WTC11 (cell line): ENCODE data around the gene MICAL3. TPM values are rescaled to one million over a fixed set of nuclear protein-coding genes. Genes with fewer than 3 reads are reported as not detected.
A peak's percentile ranks its signal among the peaks of the same experiment; 100 is the strongest.

ENCODE experiments used
- ATAC-seq: fragments of 200-7000 bp; cut with Tn5 transposase; 2 replicates; pipeline ENCODE4 v1.10.0; 2021; ENCODE audit warnings: mild to moderate bottlenecking, moderate library complexity
- CTCF ChIA-PET: fragments of 300-600 bp; sonication (Branson Sonifier 250); formaldehyde crosslinking; loops from one replicate; lab custom pipeline; 2021; ENCODE audit warnings: antibody characterized with exemption; lab: Charles Lee
- POLR2A ChIA-PET: fragments of 350-600 bp; sonication (Branson Sonifier 250); formaldehyde crosslinking; loops from one replicate; lab custom pipeline; 2021; ENCODE audit warnings: antibody characterized with exemption; lab: Charles Lee
- DNase-seq: peaks from one replicate; pipeline ENCODE4 v3.0.0; 2021; ENCODE audit warnings: low spot score
- H3K27ac Mint-ChIP-seq: 2 replicates; pipeline ENCODE4 v1.8.0; 2021; ENCODE audit warnings: mixed read lengths
- H3K27me3 Mint-ChIP-seq: 2 replicates; pipeline ENCODE4 v1.8.0; 2021; ENCODE audit warnings: low read depth, mild to moderate bottlenecking, moderate library complexity, mixed read lengths
- H3K36me3 Mint-ChIP-seq: 2 replicates; pipeline ENCODE4 v1.8.0; 2021; ENCODE audit warnings: mixed read lengths
- H3K4me1 Mint-ChIP-seq: 2 replicates; pipeline ENCODE4 v1.8.0; 2022; ENCODE audit warnings: mixed read lengths
- H3K4me3 Mint-ChIP-seq: 2 replicates; pipeline ENCODE4 v1.8.0; 2021; ENCODE audit warnings: mild to moderate bottlenecking, moderate library complexity, mixed read lengths
- H3K9me3 Mint-ChIP-seq: 2 replicates; pipeline ENCODE4 v1.8.0; 2021; ENCODE audit warnings: mixed read lengths
- AR ChIP-seq: fragments of 250-450 bp; sonication (Bioruptor Pico); IDR thresholded peaks from 2 replicates; pipeline ENCODE4 v1.9.0; 2021; ENCODE audit warnings: mild to moderate bottlenecking
- ATF1 ChIP-seq: sonication (generic); formaldehyde crosslinking; IDR thresholded peaks from 2 replicates; pipeline ENCODE4 v1.8.1; 2023; ENCODE audit warnings: mild to moderate bottlenecking, moderate library complexity, missing genetic modification reagents
- ATF2 ChIP-seq: sonication (generic); formaldehyde crosslinking; IDR thresholded peaks from 2 replicates; pipeline ENCODE4 v1.8.1; 2022; ENCODE audit warnings: low read depth, missing genetic modification reagents, borderline replicate concordance
- CDX4 ChIP-seq: fragments of 250-450 bp; sonication (Bioruptor Pico); IDR thresholded peaks from 2 replicates; pipeline ENCODE4 v1.9.0; 2021; ENCODE audit warnings: moderate library complexity, mild to moderate bottlenecking, inconsistent platforms, borderline replicate concordance
- E2F1 ChIP-seq: sonication (generic); formaldehyde crosslinking; IDR thresholded peaks from 2 replicates; pipeline ENCODE4 v1.8.0; 2022; ENCODE audit warnings: mild to moderate bottlenecking, missing genetic modification reagents
- E2F4 ChIP-seq: sonication (generic); formaldehyde crosslinking; IDR thresholded peaks from 2 replicates; pipeline ENCODE4 v1.8.1; 2022; ENCODE audit warnings: low read depth, mild to moderate bottlenecking, moderate library complexity, missing genetic modification reagents, borderline replicate concordance
- EMX1 ChIP-seq: fragments of 250-450 bp; sonication (Bioruptor Pico); IDR thresholded peaks from 2 replicates; pipeline ENCODE4 v1.8.0; 2021; ENCODE audit warnings: mild to moderate bottlenecking
- FOXP1 ChIP-seq: sonication (generic); formaldehyde crosslinking; IDR thresholded peaks from 2 replicates; pipeline ENCODE4 v1.8.0; 2022; ENCODE audit warnings: missing genetic modification reagents, mild to moderate bottlenecking, moderate library complexity, borderline replicate concordance
- MXD4 ChIP-seq: fragments of 250-450 bp; sonication (Bioruptor Pico); IDR thresholded peaks from 2 replicates; pipeline ENCODE4 v1.8.0; 2021; ENCODE audit warnings: mild to moderate bottlenecking, moderate library complexity, borderline replicate concordance
- NFATC4 ChIP-seq: fragments of 250-450 bp; sonication (Bioruptor Pico); IDR thresholded peaks from 2 replicates; pipeline ENCODE4 v1.9.0; 2021; ENCODE audit warnings: mild to moderate bottlenecking
- NFE2L1 ChIP-seq: sonication (generic); formaldehyde crosslinking; IDR thresholded peaks from 2 replicates; pipeline ENCODE4 v1.8.1; 2023; ENCODE audit warnings: missing genetic modification reagents
- NR1H2 ChIP-seq: sonication (generic); formaldehyde crosslinking; IDR thresholded peaks from 2 replicates; pipeline ENCODE4 v1.9.0; 2021; ENCODE audit warnings: mild to moderate bottlenecking, moderate library complexity, missing genetic modification reagents
- NR2C2 ChIP-seq: sonication (generic); formaldehyde crosslinking; IDR thresholded peaks from 2 replicates; pipeline ENCODE4 v1.8.0; 2022; ENCODE audit warnings: mild to moderate bottlenecking, missing genetic modification reagents
- OVOL2 ChIP-seq: fragments of 250-450 bp; sonication (Bioruptor Pico); IDR thresholded peaks from 2 replicates; pipeline ENCODE4 v1.9.0; 2021; ENCODE audit warnings: mild to moderate bottlenecking, borderline replicate concordance
- PRRX2 ChIP-seq: fragments of 250-450 bp; sonication (Bioruptor Pico); IDR thresholded peaks from 2 replicates; pipeline ENCODE4 v1.8.0; 2021; ENCODE audit warnings: mild to moderate bottlenecking
- SOX15 ChIP-seq: fragments of 250-450 bp; sonication (Bioruptor Pico); IDR thresholded peaks from 2 replicates; pipeline ENCODE4 v1.9.0; 2021; ENCODE audit warnings: mild to moderate bottlenecking
- TP53 ChIP-seq: sonication (generic); formaldehyde crosslinking; IDR thresholded peaks from 2 replicates; pipeline ENCODE4 v1.8.1; 2023; ENCODE audit warnings: mild to moderate bottlenecking, missing genetic modification reagents
- ZBTB43 ChIP-seq: sonication (generic); formaldehyde crosslinking; IDR thresholded peaks from 2 replicates; pipeline ENCODE4 v1.8.1; 2023; ENCODE audit warnings: mild to moderate bottlenecking, missing genetic modification reagents
- ZMAT4 ChIP-seq: fragments of 250-450 bp; sonication (Bioruptor Pico); IDR thresholded peaks from 2 replicates; pipeline ENCODE4 v1.9.0; 2021; ENCODE audit warnings: mild to moderate bottlenecking
- ZNF263 ChIP-seq: sonication (generic); formaldehyde crosslinking; IDR thresholded peaks from 2 replicates; pipeline ENCODE4 v1.8.1; 2022; ENCODE audit warnings: low read depth, mild to moderate bottlenecking, moderate library complexity, missing genetic modification reagents
- ZNF396 ChIP-seq: fragments of 250-450 bp; sonication (Bioruptor Pico); IDR thresholded peaks from 2 replicates; pipeline ENCODE4 v1.8.0; 2021; ENCODE audit warnings: mild to moderate bottlenecking, moderate library complexity, borderline replicate concordance
- ZNF416 ChIP-seq: fragments of 250-450 bp; sonication (Bioruptor Pico); IDR thresholded peaks from 2 replicates; pipeline ENCODE4 v1.9.0; 2021; ENCODE audit warnings: mild to moderate bottlenecking, inconsistent platforms
- ZNF425 ChIP-seq: fragments of 250-450 bp; sonication (Bioruptor Pico); conservative IDR thresholded peaks from 2 replicates; pipeline ENCODE4 v1.9.0; 2021; ENCODE audit warnings: mild to moderate bottlenecking
- total RNA-seq: library from RNA; stranded (reverse); gene quantifications from 3 replicates; pipeline ENCODE4 v1.2.3, GENCODE V29; 2021

Gene MICAL3
- total RNA-seq, 1 experiment from 2014 or later, result 41.2 TPM

GRCh38 chr22:17816649-17817048 is 207.7 kb downstream of the MICAL3 start (continued):
- no peak for TF ChIP-seq FOXP1 (CRISPR knock-in tag)
- no peak for TF ChIP-seq ZNF396
- no peak for TF ChIP-seq AR
- TF ChIP-seq, all 79 proteins: peak for 0

GRCh38 chr22:17815703-17816254 is 208.6 kb downstream of the MICAL3 start:
- ChIA-PET CTCF (interaction anchor here (1.2 to 3.3 kb wide), 3 partner anchors 14 to 73 kb away, joined by 5 to 21 read pairs (median 9); no protein-coding TSS in a partner anchor), POLR2A (no interaction called here)
- no peaks in the 10 kb centered on the region for H3K9me3 Mint-ChIP-seq
- no peaks in the 10 kb centered on the region for H3K27me3 Mint-ChIP-seq
- H3K36me3 Mint-ChIP-seq, result no peaks in the 10 kb centered on the region
- peak overlapping the region; percentile 45; the same call in 1 of the 2 replicates for H3K27ac Mint-ChIP-seq
- DNase-seq (no peak), ATAC-seq (peak; percentile 79)
- H3K4me3 Mint-ChIP-seq, result no peak overlapping the region
- H3K4me1 Mint-ChIP-seq, result peaks cover 4% of the 10 kb centered on the region; the same call in 1 of the 2 replicates
- TF ChIP-seq ATF1 (CRISPR knock-in tag), result no peak
- TF ChIP-seq SOX15 (CRISPR knock-in tag), result no peak
- no peak for TF ChIP-seq NR2C2 (CRISPR knock-in tag)
- TF ChIP-seq TP53 (CRISPR knock-in tag), result no peak
- no peak for TF ChIP-seq E2F1 (CRISPR knock-in tag)
- TF ChIP-seq ZNF416 (CRISPR knock-in tag), result no peak
- no peak for TF ChIP-seq NFE2L1 (CRISPR knock-in tag)
- no peak for TF ChIP-seq NR1H2 (CRISPR knock-in tag)
- no peak for TF ChIP-seq CDX4

GRCh38 chr22:17814830-17815229 is 209.5 kb downstream of the MICAL3 start:
- DNase-seq, result no peak
- no peaks in the 10 kb centered on the region for H3K27me3 Mint-ChIP-seq
- no peak overlapping the region for H3K4me3 Mint-ChIP-seq
- no peaks in the 10 kb centered on the region for H3K9me3 Mint-ChIP-seq
- no peaks in the 10 kb centered on the region for H3K36me3 Mint-ChIP-seq
- POLR2A ChIA-PET, result no interaction called here
- CTCF ChIA-PET, result no interaction called here
- no peak for ATAC-seq
- H3K4me1 Mint-ChIP-seq, result peaks cover 4% of the 10 kb centered on the region; the same call in 1 of the 2 replicates
- H3K27ac Mint-ChIP-seq, result no peak overlapping the region
- TF ChIP-seq E2F4 (no peak), ZBTB43 (CRISPR knock-in tag) (no peak), NFATC4 (CRISPR knock-in tag) (no peak), MXD4 (CRISPR knock-in tag) (no peak), EMX1 (CRISPR knock-in tag) (no peak), ZMAT4 (CRISPR knock-in tag) (no peak), ATF2 (CRISPR knock-in tag) (no peak), ZNF425 (CRISPR knock-in tag) (no peak), PRRX2 (CRISPR knock-in tag) (no peak), OVOL2 (CRISPR knock-in tag) (no peak), ZNF263 (CRISPR knock-in tag) (no peak), NR2C2 (CRISPR knock-in tag) (no peak)
